Spleen (tissue), 11 donors: ENCODE measurements around the gene S100A3. TPM values are rescaled to one million over a fixed set of nuclear protein-coding genes. Genes with fewer than 3 reads are reported as not detected.
A peak's percentile ranks its signal among the peaks of the same experiment; 100 is the strongest.

ENCODE experiments used
- DNase-seq: peaks from one replicate; pipeline ENCODE4 v3.0.0-alpha.2; 2020
- H3K27ac ChIP-seq, 8 donors: fragments of 200-600 bp; sonication (generic) in 7 of 8; 1 replicate in 4 of 8; 2 replicates in 4 of 8; pipeline versions ENCODE4 v1.5.0 to v1.8.0; 2016 to 2021; ENCODE audit warnings: inconsistent platforms in 4 of 8, mild to moderate bottlenecking in 4 of 8, moderate library complexity in 1 of 8
- H3K27me3 ChIP-seq, 7 donors: fragments of 200-600 bp; sonication (generic) in 6 of 7; replicated peaks in 1 of 7; 1 replicate in 4 of 7; 2 replicates in 3 of 7; pipeline versions ENCODE4 v1.5.0 to v1.8.0; 2016 to 2021; ENCODE audit warnings: inconsistent platforms in 3 of 7, mild to moderate bottlenecking in 1 of 7
- H3K36me3 ChIP-seq, 6 donors: fragments of 200-600 bp; sonication (generic) in 5 of 6; 1 replicate in 4 of 6; 2 replicates in 2 of 6; pipeline versions ENCODE4 v1.5.0 to v1.8.0; 2016 to 2021; ENCODE audit warnings: inconsistent platforms in 2 of 6
- H3K4me1 ChIP-seq, 6 donors: fragments of 200-600 bp; sonication (generic) in 5 of 6; 1 replicate in 3 of 6; 2 replicates in 3 of 6; pipeline versions ENCODE4 v1.5.0 to v1.8.0; 2016 to 2021; ENCODE audit warnings: inconsistent platforms in 3 of 6
- H3K4me3 ChIP-seq, 8 donors: fragments of 200-600 bp; sonication (generic) in 7 of 8; 1 replicate in 4 of 8; 2 replicates in 4 of 8; pipeline versions ENCODE4 v1.5.0 to v1.8.0; 2016 to 2021; ENCODE audit warnings: inconsistent platforms in 4 of 8, mild to moderate bottlenecking in 4 of 8, moderate library complexity in 2 of 8
- H3K9me3 ChIP-seq, 8 donors: fragments of 200-600 bp; sonication (generic) in 7 of 8; 1 replicate in 4 of 8; 2 replicates in 4 of 8; pipeline versions ENCODE4 v1.5.0 to v1.8.0; 2016 to 2021; ENCODE audit warnings: inconsistent platforms in 4 of 8
- POLR2A ChIP-seq, 3 donors: fragments of 450-650 bp; IDR thresholded peaks; one replicate each; pipeline ENCODE4 v1.5.1; 2017; ENCODE audit warnings: antibody characterized with exemption in 3 of 3, mild to moderate bottlenecking in 1 of 3
- POLR2AphosphoS5 ChIP-seq, 3 donors: sonication (generic); formaldehyde crosslinking; IDR thresholded peaks; one replicate each; pipeline ENCODE4 v1.5.1; 2017; ENCODE audit warnings: antibody characterized with exemption in 3 of 3
- WGBS, 5 donors: extraction: QIAGEN DNeasy Blood & Tissue Kit in 3 of 5; methylation state at CpG; one replicate each; pipeline versions ENCODE4 v1.1.5 to v1.1.7; 2013 to 2018; 5-methylcytosine and 5-hydroxymethylcytosine counted together
- intact Hi-C: fragments of 100-400 bp; cut with DNase I; formaldehyde crosslinking; loops from one replicate; pipeline ENCODE4 v1.15.0; 2023; ENCODE audit warnings: low total_unique reads
- polyA plus RNA-seq, 3 donors: library from polyadenylated mRNA; stranded (reverse); fragments of 200-250 nt; gene quantifications; one replicate each; pipeline ENCODE4 v1.2.1, GENCODE V29; 2013
- total RNA-seq, 7 donors: library from RNA; depleted of rRNA in 3 of 7; stranded (reverse); fragments of >200 nt in 3 of 7; fragmentation: NEBNext Ultra II Directional in 4 of 7; extraction: Animal tissue kit (Norgen Biotek cat#: 25700) in 4 of 7; gene quantifications; one replicate each; pipeline versions ENCODE4 v1.1.0 to v1.2.1, GENCODE V29; 2016 to 2021
- TF ChIP-seq, protein P1 (sequence below), 11 experiments: fragments of 200-600 bp in 7 of 11; fragments of 450-650 bp in 4 of 11; sonication (generic) in 4 of 11; IDR thresholded peaks in 8 of 11; conservative IDR thresholded peaks in 3 of 11; 1 replicate in 7 of 11; 2 replicates in 4 of 11; pipeline versions ENCODE4 v1.4.0 to v1.8.0; 2016 to 2021; ENCODE audit warnings: antibody characterized with exemption in 11 of 11, inconsistent platforms in 4 of 11, mild to moderate bottlenecking in 1 of 11
- donor health status: healthy with polysubstance abuse.
- donor health status: DM: no; HTN: no; CAD: no; lungs with moderate emphysema.
- donor health status: DM: no; HTN: no; CAD: no.
- donor health status: Bipolar disorder and iron deficiency.
- donor health status: healthy.
- donor health status: DM: no; HTN: no; CAD: no.
- donor health status: DM: yes; HTN: yes; CAD: no.

Gene S100A3
- total and polyA plus RNA-seq, 10 donors, result 0.44 to 2.6 (median 1.2) TPM; not detected in 4

DNA sequence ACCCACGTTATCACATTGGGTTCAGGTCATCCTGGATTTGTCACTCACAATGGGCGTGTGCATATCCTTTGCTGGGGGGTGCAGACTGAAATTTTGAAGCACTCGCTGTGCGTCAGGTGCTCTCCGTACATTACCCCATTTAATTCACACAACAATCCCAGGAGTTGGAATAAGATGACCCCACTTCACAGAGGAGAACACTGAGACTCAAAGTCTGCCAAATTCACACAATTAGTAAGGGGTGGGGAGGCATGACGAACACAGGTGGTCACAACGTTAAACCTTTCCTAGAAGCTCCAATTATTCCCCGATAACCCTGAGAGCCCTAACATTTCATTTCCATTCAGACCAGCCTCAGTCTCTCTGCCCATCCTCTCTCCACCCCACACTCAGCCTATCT lies 20.4 kb upstream of the S100A3 start:
- Histone ChIP-seq H3K27ac (no peak overlapping the region), H3K27me3 (no peaks in the 10 kb centered on the region), H3K4me1 (peaks cover 32 to 73% (median 52%) of the 10 kb centered on the region in 6 donors), H3K36me3 (no peaks in the 10 kb centered on the region), H3K4me3 (no peak overlapping the region), H3K9me3 (no peaks in the 10 kb centered on the region)
- no peak for DNase-seq
- WGBS, 5 donors, result 86 to 93% (median 90%) methylated on average over 8 of the region's 8 CpGs
- TF ChIP-seq POLR2AphosphoS5 (IDR thresholded peaks at IDR 0.05) (no peak), POLR2A (IDR thresholded peaks at IDR 0.05) (no peak)
- TF ChIP-seq, protein P1, sequence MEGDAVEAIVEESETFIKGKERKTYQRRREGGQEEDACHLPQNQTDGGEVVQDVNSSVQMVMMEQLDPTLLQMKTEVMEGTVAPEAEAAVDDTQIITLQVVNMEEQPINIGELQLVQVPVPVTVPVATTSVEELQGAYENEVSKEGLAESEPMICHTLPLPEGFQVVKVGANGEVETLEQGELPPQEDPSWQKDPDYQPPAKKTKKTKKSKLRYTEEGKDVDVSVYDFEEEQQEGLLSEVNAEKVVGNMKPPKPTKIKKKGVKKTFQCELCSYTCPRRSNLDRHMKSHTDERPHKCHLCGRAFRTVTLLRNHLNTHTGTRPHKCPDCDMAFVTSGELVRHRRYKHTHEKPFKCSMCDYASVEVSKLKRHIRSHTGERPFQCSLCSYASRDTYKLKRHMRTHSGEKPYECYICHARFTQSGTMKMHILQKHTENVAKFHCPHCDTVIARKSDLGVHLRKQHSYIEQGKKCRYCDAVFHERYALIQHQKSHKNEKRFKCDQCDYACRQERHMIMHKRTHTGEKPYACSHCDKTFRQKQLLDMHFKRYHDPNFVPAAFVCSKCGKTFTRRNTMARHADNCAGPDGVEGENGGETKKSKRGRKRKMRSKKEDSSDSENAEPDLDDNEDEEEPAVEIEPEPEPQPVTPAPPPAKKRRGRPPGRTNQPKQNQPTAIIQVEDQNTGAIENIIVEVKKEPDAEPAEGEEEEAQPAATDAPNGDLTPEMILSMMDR (IDR thresholded peaks at IDR 0.05 in 8 of 11, conservative IDR thresholded peaks at IDR 0.05 in 3 of 11), result no peak
- intact Hi-C loops, result loop anchor here (5.0 to 10.0 kb wide), 2 partner anchors 37 to 215 kb away; partner anchors contain the start of gene S100A9

DNA sequence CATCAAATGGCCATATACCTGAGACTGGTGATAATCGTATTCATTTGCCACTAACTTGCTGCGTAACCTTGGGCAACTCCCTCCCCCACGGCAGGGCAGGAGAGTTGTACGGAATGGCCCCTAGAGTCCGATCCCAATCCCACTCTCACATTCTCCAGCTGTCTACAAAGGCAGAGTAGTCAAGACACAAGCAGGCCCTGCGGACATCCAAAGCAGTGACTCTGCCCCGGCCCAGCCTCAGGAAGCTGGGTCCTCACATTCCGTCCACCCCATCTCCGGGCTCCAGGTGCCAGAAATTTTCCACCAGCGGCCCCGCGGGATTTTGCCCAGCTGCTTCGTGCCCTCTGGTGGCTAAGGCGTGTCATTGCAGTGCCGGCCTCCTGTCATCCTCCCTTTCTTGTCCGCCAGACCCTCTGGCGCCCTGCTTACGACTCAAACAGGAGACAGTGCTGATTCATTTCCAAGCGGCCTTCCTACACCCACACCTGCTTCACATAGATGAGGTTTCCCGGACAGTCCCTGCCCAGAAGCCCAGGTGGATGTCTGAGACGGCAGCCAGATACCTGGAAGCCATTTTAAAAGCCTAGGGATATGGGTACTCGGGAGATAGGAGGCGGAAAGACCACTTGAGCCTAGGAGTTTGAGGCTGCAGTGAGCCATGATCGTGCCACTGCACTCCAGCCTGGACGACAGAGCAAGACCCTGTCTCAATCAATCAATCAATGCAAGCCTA lies 19.5 kb upstream of the S100A3 start:
- intact Hi-C loops, result loop anchor here (1.0 to 10.0 kb wide), 3 partner anchors 36 to 214 kb away; partner anchors contain the start of gene S100A9
- Histone ChIP-seq H3K27ac (peak overlapping the region in 2 of 8 donors; percentile 29 to 93), H3K4me1 (peaks cover 32 to 67% (median 49%) of the 10 kb centered on the region in 6 donors), H3K27me3 (no peaks in the 10 kb centered on the region), H3K9me3 (no peaks in the 10 kb centered on the region), H3K36me3 (no peaks in the 10 kb centered on the region), H3K4me3 (peak overlapping the region in 4 of 8 donors; percentile 6 to 47 (median 16))
- WGBS, 5 donors, result 11 to 19% (median 16%) methylated on average over 24 to 25 of the region's 25 CpGs
- TF ChIP-seq, protein P1 (IDR thresholded peaks at IDR 0.05 in 8 of 11, conservative IDR thresholded peaks at IDR 0.05 in 3 of 11), result peak; percentile 94 to 100 (median 99)
- TF ChIP-seq POLR2A (IDR thresholded peaks at IDR 0.05) (no peak), POLR2AphosphoS5 (IDR thresholded peaks at IDR 0.05) (peak; percentile 47 to 68 (median 52))
- peak; percentile 94 for DNase-seq

DNA sequence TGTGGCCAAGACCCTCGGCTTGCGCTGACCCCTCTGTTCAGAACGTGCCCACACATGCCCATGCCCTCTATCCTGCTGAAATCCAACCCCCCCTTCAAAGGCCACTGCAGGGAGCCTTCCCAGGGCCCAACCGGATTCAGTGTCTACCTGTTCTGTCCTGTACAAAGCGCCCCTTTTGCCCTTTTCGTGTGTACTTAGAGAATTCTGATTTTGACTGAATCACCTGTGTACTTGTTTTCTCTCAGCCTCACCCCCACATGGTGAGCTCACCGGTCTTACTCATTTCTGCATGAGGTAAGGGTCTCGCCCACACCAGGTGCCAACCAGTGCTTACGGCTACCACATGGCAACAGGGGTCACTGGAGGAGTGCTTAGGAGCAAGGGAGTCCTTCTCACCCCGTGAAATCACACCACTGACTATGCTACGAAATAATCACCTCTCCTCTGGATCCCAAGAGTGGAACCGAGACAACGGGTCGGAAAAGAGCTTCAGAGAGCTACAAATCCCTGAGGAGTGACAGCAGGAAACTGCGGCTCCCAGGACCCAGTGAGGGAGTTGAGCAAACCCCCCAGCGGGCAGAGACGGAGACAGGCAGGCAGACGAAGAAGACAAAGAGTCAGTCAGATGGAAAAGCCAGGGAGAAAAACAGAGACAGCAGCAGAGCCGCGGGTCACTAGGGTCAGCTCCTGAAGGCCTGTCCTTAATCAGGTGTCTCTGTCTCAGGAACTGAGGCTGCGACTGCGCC lies 18.7 kb upstream of the S100A3 start:
- peak; percentile 62 for DNase-seq
- no peak for TF ChIP-seq POLR2AphosphoS5 (IDR thresholded peaks at IDR 0.05)
- TF ChIP-seq POLR2A (IDR thresholded peaks at IDR 0.05), result no peak
- TF ChIP-seq, protein P1 (IDR thresholded peaks at IDR 0.05 in 8 of 11, conservative IDR thresholded peaks at IDR 0.05 in 3 of 11), result no peak
- Histone ChIP-seq H3K27ac (peak overlapping the region in 3 of 8 donors; percentile 29 to 93 (median 88)), H3K27me3 (no peaks in the 10 kb centered on the region), H3K4me1 (peaks cover 27 to 62% (median 44%) of the 10 kb centered on the region in 6 donors), H3K36me3 (no peaks in the 10 kb centered on the region), H3K4me3 (peak overlapping the region in 1 of 8 donors; percentile 47), H3K9me3 (no peaks in the 10 kb centered on the region)
- 83 to 91% (median 85%) methylated on average over 22 of the region's 22 CpGs for WGBS, 5 donors
- intact Hi-C loops, result loop anchor here (1.0 to 10.0 kb wide), 3 partner anchors 35 to 213 kb away; partner anchors contain the start of gene S100A9
